Fibroblast of mammary gland (primary cell): ENCODE measurements around the gene C17orf78.
A peak's percentile ranks its signal among the peaks of the same experiment; 100 is the strongest.

Source experiments
- DNase-seq: peaks from one replicate; pipeline ENCODE4 v3.0.0-alpha.2; 2010; ENCODE audit warnings: low read depth
- H3K4me3 ChIP-seq: 2 replicates; pipeline ENCODE4 v1.5.1; 2011; ENCODE audit warnings: low read depth, mild to moderate bottlenecking, low read length, moderate library complexity; ENCODE audit not compliant: control insufficient read depth
- TF ChIP-seq, protein P1 (sequence below): conservative IDR thresholded peaks from 2 replicates; pipeline ENCODE4 v1.5.1; 2011; ENCODE audit warnings: low read depth, low read length, inconsistent platforms; ENCODE audit not compliant: control insufficient read depth, insufficient read depth

The C17orf78 gene

DNA sequence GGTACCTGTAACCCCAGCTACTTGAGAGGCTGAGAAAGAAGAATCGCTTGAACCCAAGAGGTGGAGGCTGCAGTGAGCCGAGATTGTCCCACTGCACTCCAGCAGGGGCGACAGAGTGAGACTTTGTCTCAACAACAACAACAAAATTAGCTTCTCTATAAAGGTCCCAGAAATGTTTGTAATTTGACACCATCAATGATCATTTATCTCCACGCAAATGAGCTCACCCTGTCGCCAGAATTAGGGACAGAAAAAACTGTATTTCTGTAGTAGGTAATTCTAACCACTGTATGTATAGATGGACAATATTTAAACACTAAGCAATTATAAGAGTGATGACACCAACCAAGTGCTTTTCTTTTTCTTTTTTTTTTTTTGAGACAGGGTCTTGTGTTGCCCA, 10.7 kb downstream of the C17orf78 start:
- TF ChIP-seq, protein P1, sequence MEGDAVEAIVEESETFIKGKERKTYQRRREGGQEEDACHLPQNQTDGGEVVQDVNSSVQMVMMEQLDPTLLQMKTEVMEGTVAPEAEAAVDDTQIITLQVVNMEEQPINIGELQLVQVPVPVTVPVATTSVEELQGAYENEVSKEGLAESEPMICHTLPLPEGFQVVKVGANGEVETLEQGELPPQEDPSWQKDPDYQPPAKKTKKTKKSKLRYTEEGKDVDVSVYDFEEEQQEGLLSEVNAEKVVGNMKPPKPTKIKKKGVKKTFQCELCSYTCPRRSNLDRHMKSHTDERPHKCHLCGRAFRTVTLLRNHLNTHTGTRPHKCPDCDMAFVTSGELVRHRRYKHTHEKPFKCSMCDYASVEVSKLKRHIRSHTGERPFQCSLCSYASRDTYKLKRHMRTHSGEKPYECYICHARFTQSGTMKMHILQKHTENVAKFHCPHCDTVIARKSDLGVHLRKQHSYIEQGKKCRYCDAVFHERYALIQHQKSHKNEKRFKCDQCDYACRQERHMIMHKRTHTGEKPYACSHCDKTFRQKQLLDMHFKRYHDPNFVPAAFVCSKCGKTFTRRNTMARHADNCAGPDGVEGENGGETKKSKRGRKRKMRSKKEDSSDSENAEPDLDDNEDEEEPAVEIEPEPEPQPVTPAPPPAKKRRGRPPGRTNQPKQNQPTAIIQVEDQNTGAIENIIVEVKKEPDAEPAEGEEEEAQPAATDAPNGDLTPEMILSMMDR, result no peak

DNA sequence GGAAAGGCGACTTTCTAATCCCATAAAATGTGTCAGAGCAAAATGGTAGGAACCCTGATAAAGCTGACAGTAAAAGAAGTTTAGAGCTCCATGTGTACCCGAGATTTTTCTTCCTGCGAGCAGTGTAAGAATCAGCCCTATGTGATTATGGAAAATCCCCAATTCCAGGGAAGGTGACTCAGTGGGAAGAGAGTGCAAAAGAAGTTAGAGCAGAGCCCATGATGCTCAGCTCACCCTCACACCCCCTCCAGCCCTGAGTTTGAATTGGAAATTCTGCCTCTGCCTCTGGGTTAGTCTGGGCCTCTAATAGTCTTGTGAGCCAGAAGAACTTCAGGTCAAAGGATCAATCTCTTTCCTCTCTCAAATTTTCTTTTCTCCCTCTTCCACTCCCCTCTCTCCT, 12.5 kb downstream of the C17orf78 start:
- DNase-seq, result peak; percentile 55

More for the DNA sequence above, 10.7 kb downstream of the C17orf78 start:
- no peak for DNase-seq
- no peak overlapping the region for H3K4me3 ChIP-seq

DNA sequence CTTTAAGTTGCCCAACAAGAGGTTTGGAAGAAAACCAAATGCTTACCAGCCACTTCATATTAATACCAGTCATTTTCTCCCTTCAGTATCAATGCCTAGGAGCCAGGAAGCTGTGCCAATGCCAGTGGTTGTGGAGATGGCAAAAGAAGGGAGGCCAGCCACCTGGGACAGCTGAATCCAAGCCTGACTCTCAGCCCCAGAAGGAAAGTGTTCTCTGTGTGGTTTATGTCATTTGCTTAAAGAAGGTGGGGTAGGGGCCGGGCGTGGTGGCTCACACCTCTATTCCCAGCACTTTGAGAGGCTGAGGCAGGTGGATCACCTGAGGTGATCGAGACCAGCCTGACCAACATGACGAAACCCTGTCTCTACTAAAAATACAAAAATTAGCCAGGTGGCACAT, 13.4 kb downstream of the C17orf78 start:
- no peak overlapping the region for H3K4me3 ChIP-seq
- no peak for DNase-seq
- TF ChIP-seq, protein P1, result no peak

More for the DNA sequence above, 12.5 kb downstream of the C17orf78 start:
- no peak overlapping the region for H3K4me3 ChIP-seq
- TF ChIP-seq, protein P1, result no peak

DNA sequence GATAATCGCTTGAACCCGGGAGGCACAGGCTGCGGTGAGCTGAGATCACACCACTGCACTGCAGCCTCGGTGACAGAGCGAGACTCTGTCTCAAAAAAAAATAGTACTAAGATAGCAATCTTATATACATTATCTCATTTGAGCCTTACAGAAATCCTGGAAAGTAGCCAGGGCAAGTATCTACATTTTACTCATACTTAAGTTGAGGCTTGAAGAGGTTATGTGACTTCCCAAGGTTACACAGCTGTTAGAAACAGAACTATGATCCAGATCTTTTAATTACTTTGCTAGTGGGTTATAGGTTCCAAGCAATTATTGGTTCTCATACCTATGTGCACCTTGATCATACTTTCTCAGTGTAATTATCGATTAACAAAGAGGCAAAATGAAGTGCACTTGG, 15.4 kb downstream of the C17orf78 start:
- TF ChIP-seq, protein P1, result no peak
- no peak for DNase-seq

DNA sequence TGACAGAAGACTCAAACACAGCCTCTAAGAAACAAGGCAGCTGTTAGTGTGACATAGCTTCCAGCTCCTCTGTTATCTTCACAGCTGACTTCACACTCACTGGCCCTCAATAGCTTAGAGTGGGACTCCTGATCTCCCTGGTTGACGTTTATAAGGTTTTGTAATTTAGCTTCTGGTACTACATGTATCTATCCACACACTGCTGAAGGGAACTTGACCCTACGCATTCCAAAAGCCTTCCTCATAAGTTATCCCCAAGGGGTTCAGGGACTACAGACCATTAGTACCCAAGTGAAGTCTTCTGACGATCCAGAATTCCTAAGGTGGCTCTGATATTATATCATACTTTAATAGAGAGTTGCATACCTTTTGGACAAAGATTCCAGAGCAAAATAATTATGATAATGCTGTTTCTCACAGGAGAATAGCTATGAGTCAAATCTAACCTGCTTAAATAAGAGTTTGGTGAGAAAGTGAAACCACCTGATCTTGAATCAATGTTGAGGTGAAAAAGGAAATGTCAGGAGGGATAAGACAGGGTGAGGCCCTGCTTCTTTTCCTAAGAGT, 16.3 kb downstream of the C17orf78 start:
- H3K4me3 ChIP-seq, result no peak overlapping the region
- DNase-seq, result peak; percentile 83
- TF ChIP-seq, protein P1, result no peak

More for the DNA sequence above, 15.4 kb downstream of the C17orf78 start:
- H3K4me3 ChIP-seq, result no peak overlapping the region

DNA sequence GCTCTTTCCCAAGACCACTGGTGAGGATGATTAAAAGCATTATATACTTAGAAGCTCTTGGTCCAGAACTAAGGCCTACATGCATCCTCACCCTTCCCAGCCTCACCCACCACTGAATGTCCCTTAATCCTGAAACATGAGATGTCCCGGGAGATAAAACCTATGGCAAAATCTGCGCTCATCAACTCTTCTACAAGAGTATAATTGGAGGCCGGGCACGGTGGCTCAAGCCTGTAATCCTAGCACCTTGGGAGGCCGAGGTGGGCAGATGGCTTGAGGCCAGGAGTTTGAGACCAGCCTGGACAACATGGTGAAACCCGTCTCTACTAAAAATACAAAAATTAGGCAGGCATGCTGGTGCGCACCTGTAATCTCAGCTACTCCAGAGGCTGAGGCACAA, 17.6 kb downstream of the C17orf78 start:
- TF ChIP-seq, protein P1, result no peak
- no peak for DNase-seq

More for the DNA sequence above, 17.6 kb downstream of the C17orf78 start:
- H3K4me3 ChIP-seq, result no peak overlapping the region
